Astrocyte of the spinal cord (primary cell): ENCODE results near the gene TUBA3C.
"Not testable (repeated sequence)": the region's sequence is repeated elsewhere in the genome, so short reads cannot be mapped to it uniquely, and the experiment has no call there.

Source experiments
- DNase-seq: peaks from one replicate; pipeline ENCODE4 v3.0.0; 2011; ENCODE audit warnings: low read depth, low spot score
- H3K4me3 ChIP-seq: 2 replicates; pipeline ENCODE4 v1.5.1; 2011; ENCODE audit warnings: low read depth, mild to moderate bottlenecking, low read length, moderate library complexity
- CTCF ChIP-seq: IDR thresholded peaks from 2 replicates; pipeline ENCODE4 v1.5.1; 2012; ENCODE audit warnings: low read depth, mild to moderate bottlenecking, low read length, inconsistent platforms
- in situ Hi-C: cut with HindIII; loops from 2 replicates; pipeline ENCODE4 v1.10.0; 2017; ENCODE audit warnings: low sequenced_read_pairs

TUBA3C gene

GRCh38 chr13:19181621-19182485 lies at the start of gene TUBA3C:
Gene TUBA3C, minus strand, starts transcription at chr13:19181824. Its CDS starts 77 bp downstream, at chr13:19181747.
- no peak within 1 kb of the TSS for H3K4me3 ChIP-seq
- TF ChIP-seq CTCF: no peak
- no peak for DNase-seq
- in situ Hi-C loops: no loop called here

- H3K4me3 ChIP-seq, in situ Hi-C loops, DNase-seq: not testable (repeated sequence)
These were observed 25.8 kb upstream of the TUBA3C start for GRCh38 chr13:19207413-19207812.

- in situ Hi-C loops, DNase-seq, H3K4me3 ChIP-seq: not testable (repeated sequence)
These were observed 11.0 kb upstream of the TUBA3C start for GRCh38 chr13:19192622-19193021.

GRCh38 chr13:19189911-19190310 lies 8.3 kb upstream of the TUBA3C start:
- DNase-seq, H3K4me3 ChIP-seq, in situ Hi-C loops: not testable (repeated sequence)

GRCh38 chr13:19189368-19189767 lies 7.7 kb upstream of the TUBA3C start:
- H3K4me3 ChIP-seq, in situ Hi-C loops, DNase-seq: not testable (repeated sequence)

- no peak for TF ChIP-seq CTCF
- in situ Hi-C loops: no loop called here
These were observed 4.4 kb upstream of the TUBA3C start for GRCh38 chr13:19185865-19186645.

GRCh38 chr13:19185086-19185864 lies 3.7 kb upstream of the TUBA3C start:
- in situ Hi-C loops: no loop called here
- no peak overlapping the region for H3K4me3 ChIP-seq
- no peak for DNase-seq
- TF ChIP-seq CTCF: no peak

More at GRCh38 chr13:19185865-19186645, 4.4 kb upstream of the TUBA3C start:
- H3K4me3 ChIP-seq: no peak overlapping the region
- no peak for DNase-seq

GRCh38 chr13:19184176-19184575 lies 2.6 kb upstream of the TUBA3C start:
- no peak for DNase-seq
- no peak for TF ChIP-seq CTCF
- H3K4me3 ChIP-seq: no peak overlapping the region
- in situ Hi-C loops: no loop called here
